Sigmoid colon (tissue), 7 donors: ENCODE measurements around the gene TRIM37. TPM values are rescaled to one million over a fixed set of nuclear protein-coding genes. Genes with fewer than 3 reads are reported as not detected.
A peak's percentile ranks its signal among the peaks of the same experiment; 100 is the strongest.

Source experiments
- DNase-seq: peaks from one replicate; pipeline ENCODE4 v3.0.0-alpha.2; 2019
- H3K27ac ChIP-seq, 4 donors: fragments of 200-600 bp; sonication (generic); one replicate each; pipeline ENCODE4 v1.5.1; 2016 to 2019; ENCODE audit warnings: mild to moderate bottlenecking in 1 of 4
- H3K27me3 ChIP-seq, 3 donors: fragments of 200-600 bp; sonication (generic); one replicate each; pipeline ENCODE4 v1.5.1; 2019; ENCODE audit warnings: mild to moderate bottlenecking in 1 of 3
- H3K36me3 ChIP-seq, 4 donors: fragments of 200-600 bp; sonication (generic); one replicate each; pipeline ENCODE4 v1.5.1; 2016 to 2019
- H3K4me1 ChIP-seq, 4 donors: fragments of 200-600 bp; sonication (generic); one replicate each; pipeline ENCODE4 v1.5.1; 2017 to 2019
- H3K4me3 ChIP-seq, 4 donors: fragments of 200-600 bp; sonication (generic); one replicate each; pipeline ENCODE4 v1.5.1; 2017 to 2019; ENCODE audit warnings: mild to moderate bottlenecking in 2 of 4, moderate library complexity in 1 of 4
- H3K9me3 ChIP-seq, 4 donors: fragments of 200-600 bp in 3 of 4; sonication (generic) in 3 of 4; one replicate each; pipeline versions ENCODE4 v1.5.1 to v1.6.1; 2013 to 2019
- CTCF ChIP-seq, 4 experiments: fragments of 450-650 bp in 3 of 4; fragments of 200-600 bp in 1 of 4; IDR thresholded peaks; one replicate each; pipeline ENCODE4 v1.5.1; 2016 to 2019; ENCODE audit warnings: antibody characterized with exemption in 4 of 4, mild to moderate bottlenecking in 3 of 4, moderate library complexity in 2 of 4
- EP300 ChIP-seq, 4 donors: sonication (generic); formaldehyde crosslinking; IDR thresholded peaks; one replicate each; pipeline ENCODE4 v1.6.1; 2017; ENCODE audit warnings: antibody characterized with exemption in 4 of 4
- POLR2A ChIP-seq, 2 donors: fragments of 450-650 bp; IDR thresholded peaks; one replicate each; pipeline ENCODE4 v1.6.1; 2016; ENCODE audit warnings: antibody characterized with exemption in 2 of 2, mild to moderate bottlenecking in 2 of 2, moderate library complexity in 2 of 2
- POLR2AphosphoS5 ChIP-seq, 4 donors: sonication (generic); formaldehyde crosslinking; IDR thresholded peaks; one replicate each; pipeline ENCODE4 v1.6.1; 2017; ENCODE audit warnings: antibody characterized with exemption in 4 of 4
- WGBS, 2 donors: extraction: QIAGEN DNeasy Blood & Tissue Kit; methylation state at CpG; one replicate each; pipeline ENCODE4 v1.1.7; 2013; 5-methylcytosine and 5-hydroxymethylcytosine counted together
- intact Hi-C: fragments of 100-400 bp; cut with DNase I; formaldehyde crosslinking; loops from one replicate; pipeline ENCODE4 v1.15.1; 2023
- polyA plus RNA-seq, 3 donors: library from polyadenylated mRNA; stranded (reverse); fragments of 200-250 nt; gene quantifications; one replicate each; pipeline ENCODE4 v1.2.3, GENCODE V29; 2013
- total RNA-seq, 4 donors: library from RNA; depleted of rRNA; stranded (reverse); fragments of >200 nt; gene quantifications; one replicate each; pipeline ENCODE4 v1.1.0, GENCODE V29; 2016
- donor health status: healthy with polysubstance abuse.
- donor health status: Bipolar disorder and iron deficiency.
- donor health status: healthy.

Gene TRIM37
- total and polyA plus RNA-seq, 7 donors: 6.5 to 37.8 (median 20.2) TPM

DNA sequence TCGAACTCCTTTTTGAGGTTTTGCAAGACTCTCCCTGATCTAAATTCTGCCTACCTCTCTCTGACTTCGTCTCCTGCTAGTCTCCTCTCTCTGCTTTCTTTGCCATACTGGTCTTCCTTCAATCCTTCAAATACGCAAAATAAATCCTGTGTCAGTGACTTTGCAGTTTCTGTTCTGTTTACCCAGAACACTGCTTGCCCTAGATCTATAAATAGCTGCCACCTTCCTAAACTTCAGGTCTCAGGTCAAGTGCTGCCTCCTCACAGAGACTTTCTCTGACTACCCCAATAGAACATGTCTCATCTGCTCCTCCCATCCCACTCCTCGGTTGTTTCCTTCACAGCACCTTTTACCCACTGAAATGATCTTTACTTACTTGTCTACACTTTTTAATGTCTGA, 78.9 kb downstream of the TRIM37 start:
- Histone ChIP-seq H3K27me3 (no peaks in the 10 kb centered on the region), H3K27ac (no peak overlapping the region), H3K36me3 (peaks cover 0 to 30% (median 4%) of the 10 kb centered on the region in 4 donors), H3K4me1 (no peaks in the 10 kb centered on the region), H3K4me3 (no peak overlapping the region), H3K9me3 (no peaks in the 10 kb centered on the region)
- no peak for TF ChIP-seq POLR2A (IDR thresholded peaks at IDR 0.05)
- TF ChIP-seq CTCF (IDR thresholded peaks at IDR 0.05): no peak
- TF ChIP-seq POLR2AphosphoS5 (IDR thresholded peaks at IDR 0.05): no peak
- no peak for TF ChIP-seq EP300 (IDR thresholded peaks at IDR 0.05)
- WGBS, 2 donors: 80 to 82% methylated on average over 4 of the region's 4 CpGs
- intact Hi-C loops: no loop called here
- no peak for DNase-seq

DNA sequence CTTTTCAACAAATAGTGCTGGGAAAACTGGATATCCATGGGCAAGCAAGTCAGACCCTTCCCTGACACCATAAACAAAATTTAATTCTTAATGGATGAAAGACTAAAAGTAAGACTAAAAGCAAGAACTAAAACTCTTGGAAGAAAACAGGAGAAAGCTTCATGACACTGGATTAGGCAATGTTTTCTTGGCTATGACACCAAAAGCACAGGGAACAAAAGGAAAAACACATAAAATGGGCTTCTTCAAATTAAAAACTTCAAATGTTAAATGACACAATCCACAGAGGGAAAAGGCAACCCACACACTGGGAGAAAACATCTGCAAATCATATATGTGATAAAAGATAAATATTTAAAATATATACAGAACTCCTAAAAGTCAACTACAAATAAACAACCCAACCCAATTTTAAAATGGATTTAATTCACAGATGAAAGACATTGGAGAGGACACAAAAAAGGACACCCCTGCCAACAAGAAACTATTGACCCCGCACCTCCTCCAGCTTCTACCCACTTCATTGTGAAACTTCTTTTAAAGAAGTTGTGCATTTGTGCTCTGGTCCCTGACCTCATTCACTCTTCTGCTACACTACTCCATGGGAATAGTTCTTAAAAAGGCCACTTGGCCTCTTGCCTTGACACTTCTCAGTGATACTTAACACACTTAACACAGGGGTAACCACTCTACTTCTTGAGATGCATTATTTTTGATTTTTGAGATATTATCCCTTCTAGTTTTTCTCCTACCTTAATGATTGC, 80.3 kb downstream of the TRIM37 start:
- no peak for TF ChIP-seq EP300 (IDR thresholded peaks at IDR 0.05)
- TF ChIP-seq POLR2A (IDR thresholded peaks at IDR 0.05): no peak
- TF ChIP-seq CTCF (IDR thresholded peaks at IDR 0.05): no peak
- Histone ChIP-seq H3K27ac (peak overlapping the region in 1 of 4 donors; percentile 21), H3K9me3 (no peaks in the 10 kb centered on the region), H3K4me1 (no peaks in the 10 kb centered on the region), H3K27me3 (no peaks in the 10 kb centered on the region), H3K4me3 (no peak overlapping the region), H3K36me3 (peaks cover 0 to 19% (median 4%) of the 10 kb centered on the region in 4 donors)
- intact Hi-C loops: no loop called here
- no peak for DNase-seq
- WGBS, 2 donors: 74 to 94% methylated on average over 1 of the region's 1 CpG

DNA sequence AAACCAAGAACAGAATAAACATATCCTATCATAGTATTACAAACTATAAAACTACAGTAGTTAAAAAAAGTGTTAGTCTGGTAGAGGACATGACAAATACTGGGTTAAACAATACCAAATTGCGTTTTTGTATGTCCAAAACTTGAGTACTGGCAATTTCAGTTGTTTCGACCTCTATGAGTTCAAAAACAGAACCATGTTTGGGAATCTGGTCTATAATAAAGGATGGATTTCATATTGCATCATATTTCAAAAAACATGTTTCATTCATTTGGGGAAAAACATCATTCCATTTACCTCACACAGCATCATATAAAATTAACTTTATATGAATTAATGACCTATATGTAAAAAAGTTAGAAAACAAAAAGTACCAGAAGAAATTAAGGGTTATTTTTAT, 81.8 kb downstream of the TRIM37 start:
- Histone ChIP-seq H3K36me3 (peaks cover 0 to 18% (median 7%) of the 10 kb centered on the region in 4 donors), H3K4me3 (no peak overlapping the region), H3K4me1 (no peaks in the 10 kb centered on the region), H3K27ac (no peak overlapping the region), H3K9me3 (no peaks in the 10 kb centered on the region), H3K27me3 (no peaks in the 10 kb centered on the region)
- WGBS, 2 donors: 95 to 96% methylated on average over 2 of the region's 2 CpGs
- DNase-seq: no peak
- TF ChIP-seq EP300 (IDR thresholded peaks at IDR 0.05): no peak
- intact Hi-C loops: no loop called here

DNA sequence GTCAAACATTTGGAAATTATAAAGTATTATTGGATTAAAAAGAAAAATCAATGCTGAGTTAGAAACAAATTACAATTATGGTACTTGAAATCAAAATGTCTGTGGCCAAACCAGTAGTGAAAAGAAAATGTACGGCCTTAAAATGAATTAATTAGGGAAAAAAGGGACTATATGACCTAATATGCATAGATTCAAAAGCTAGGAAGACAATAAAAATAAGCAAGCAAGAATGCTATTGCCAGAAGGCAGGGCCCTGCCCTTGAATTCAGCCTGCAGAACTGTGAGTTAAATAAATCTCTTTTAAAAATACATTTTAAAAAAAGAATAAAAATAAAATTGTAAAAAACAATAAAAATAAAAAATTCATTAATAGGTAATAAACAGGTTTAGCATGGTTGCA, 88.7 kb downstream of the TRIM37 start:
- 80 to 87% methylated on average over 1 of the region's 1 CpG for WGBS, 2 donors
- H3K4me1 ChIP-seq: no peaks in the 10 kb centered on the region
- H3K36me3 ChIP-seq: peaks cover 0 to 25% (median 6%) of the 10 kb centered on the region in 4 donors
- intact Hi-C loops: no loop called here
- no peak overlapping the region for H3K27ac ChIP-seq
- no peaks in the 10 kb centered on the region for H3K27me3 ChIP-seq
- TF ChIP-seq POLR2A (IDR thresholded peaks at IDR 0.05) (no peak), CTCF (IDR thresholded peaks at IDR 0.05) (no peak), EP300 (IDR thresholded peaks at IDR 0.05) (no peak), POLR2AphosphoS5 (IDR thresholded peaks at IDR 0.05) (no peak)
- no peak for DNase-seq
- no peaks in the 10 kb centered on the region for H3K9me3 ChIP-seq
- H3K4me3 ChIP-seq: no peak overlapping the region

GRCh38 chr17:59011975-59012374, 94.7 kb downstream of the TRIM37 start:
- Histone ChIP-seq H3K9me3 (no peaks in the 10 kb centered on the region), H3K36me3 (peaks cover 0 to 51% (median 5%) of the 10 kb centered on the region in 4 donors), H3K27me3 (no peaks in the 10 kb centered on the region), H3K4me3 (no peak overlapping the region), H3K4me1 (no peaks in the 10 kb centered on the region), H3K27ac (no peak overlapping the region)
- DNase-seq: no peak
- TF ChIP-seq POLR2A (IDR thresholded peaks at IDR 0.05) (no peak), POLR2AphosphoS5 (IDR thresholded peaks at IDR 0.05) (no peak), CTCF (IDR thresholded peaks at IDR 0.05) (no peak), EP300 (IDR thresholded peaks at IDR 0.05) (no peak)
- 96 to 97% methylated on average over 2 of the region's 2 CpGs for WGBS, 2 donors
- intact Hi-C loops: no loop called here
